T-helper 2 cell treated with Interferon-gamma antibody and Interleukin-4, amounts not matched to agents 5 μg/mL and 100 μg/mL, for 36 hours (primary cell): ENCODE data around the gene GINS1.
"Not testable (repeated sequence)": the region's sequence is repeated elsewhere in the genome, so short reads cannot be mapped to it uniquely, and the experiment has no call there.

Experiments used
- DNase-seq: peaks from one replicate; pipeline ENCODE4 v3.0.0; 2021; ENCODE audit warnings: low spot score
- H3K27ac Mint-ChIP-seq: one replicate; pipeline ENCODE4 v1.8.0; 2021; ENCODE audit warnings: mild to moderate bottlenecking, mixed read lengths
- H3K27me3 Mint-ChIP-seq: one replicate; pipeline ENCODE4 v1.8.0; 2021; ENCODE audit warnings: low read depth, mixed read lengths
- H3K36me3 Mint-ChIP-seq: one replicate; pipeline ENCODE4 v1.8.0; 2021; ENCODE audit warnings: low read depth, mixed read lengths
- H3K4me1 Mint-ChIP-seq: one replicate; pipeline ENCODE4 v1.8.0; 2021; ENCODE audit warnings: low read depth, mixed read lengths
- H3K4me3 Mint-ChIP-seq: one replicate; pipeline ENCODE4 v1.8.0; 2022; ENCODE audit warnings: mild to moderate bottlenecking, moderate library complexity, mixed read lengths
- H3K9me3 Mint-ChIP-seq: one replicate; pipeline ENCODE4 v1.8.0; 2021; ENCODE audit warnings: mixed read lengths

Gene GINS1

GRCh38 chr20:25468126-25469075 lies 60.9 kb downstream of the GINS1 start:
- Mint-ChIP-seq H3K4me3 (no peak overlapping the region), H3K9me3 (no peaks in the 10 kb centered on the region)

DNA sequence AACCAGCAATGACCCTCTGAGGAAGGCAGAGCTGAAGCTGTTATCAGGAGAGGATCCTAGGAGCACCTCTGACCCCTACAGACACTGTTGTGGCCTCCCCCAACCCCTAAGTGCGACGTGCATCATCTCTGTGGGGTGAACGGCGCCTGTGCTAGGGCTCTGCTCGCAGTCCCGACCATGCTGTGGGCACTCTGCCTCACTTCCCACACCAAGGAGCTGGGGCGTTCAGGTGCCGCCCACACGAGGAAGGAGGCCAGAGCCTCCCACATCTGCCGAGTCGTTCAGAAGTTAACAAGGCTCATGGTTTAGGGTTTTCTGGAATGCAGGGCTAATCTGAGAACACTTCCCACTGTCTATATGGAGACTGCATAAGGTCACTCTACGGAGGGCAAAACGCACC lies 62.1 kb downstream of the GINS1 start:
- H3K4me1 Mint-ChIP-seq, result peaks cover 7% of the 10 kb centered on the region
- DNase-seq, result no peak
- no peak overlapping the region for H3K27ac Mint-ChIP-seq
- no peaks in the 10 kb centered on the region for H3K36me3 Mint-ChIP-seq
- H3K9me3 Mint-ChIP-seq, result no peaks in the 10 kb centered on the region
- H3K4me3 Mint-ChIP-seq, result no peak overlapping the region
- no peaks in the 10 kb centered on the region for H3K27me3 Mint-ChIP-seq

More at GRCh38 chr20:25468126-25469075, 60.9 kb downstream of the GINS1 start:
- no peak overlapping the region for H3K27ac Mint-ChIP-seq
- no peaks in the 10 kb centered on the region for H3K27me3 Mint-ChIP-seq
- H3K4me1 Mint-ChIP-seq, result peaks cover 7% of the 10 kb centered on the region
- H3K36me3 Mint-ChIP-seq, result no peaks in the 10 kb centered on the region
- DNase-seq, result no peak

DNA sequence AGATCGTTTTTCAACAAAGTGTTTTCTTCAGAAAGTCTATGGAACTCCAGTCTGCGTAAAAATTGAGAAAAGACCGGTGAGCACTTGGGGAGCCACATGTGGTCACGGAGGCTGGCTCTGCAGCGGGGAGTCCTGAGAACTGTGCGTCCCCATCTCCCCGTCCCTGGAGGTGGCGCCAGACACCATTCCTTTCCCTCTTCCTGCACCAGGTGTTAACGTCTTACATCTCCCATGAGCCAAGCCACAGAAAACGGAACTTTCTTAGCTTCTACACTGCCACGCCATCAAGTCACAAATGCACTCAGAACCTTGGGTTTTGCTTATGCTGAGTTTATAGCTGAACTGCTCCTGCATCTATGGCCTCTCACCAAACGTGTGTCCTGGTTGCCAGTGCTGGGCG lies 62.6 kb downstream of the GINS1 start:
- DNase-seq, result peak; percentile 11
- Mint-ChIP-seq H3K4me1 (peaks cover 7% of the 10 kb centered on the region), H3K27ac (no peak overlapping the region), H3K27me3 (no peaks in the 10 kb centered on the region), H3K4me3 (no peak overlapping the region), H3K9me3 (no peaks in the 10 kb centered on the region), H3K36me3 (no peaks in the 10 kb centered on the region)

- peaks cover 7% of the 10 kb centered on the region for H3K4me1 Mint-ChIP-seq
- H3K9me3 Mint-ChIP-seq, result no peaks in the 10 kb centered on the region
- no peak overlapping the region for H3K4me3 Mint-ChIP-seq
- no peak overlapping the region for H3K27ac Mint-ChIP-seq
- no peaks in the 10 kb centered on the region for H3K36me3 Mint-ChIP-seq
- no peaks in the 10 kb centered on the region for H3K27me3 Mint-ChIP-seq
- no peak for DNase-seq
Observed at GRCh38 chr20:25471020-25471419, 63.5 kb downstream of the GINS1 start.

- H3K4me3 Mint-ChIP-seq, result not testable (repeated sequence)
Observed at GRCh38 chr20:25473297-25473696, 65.8 kb downstream of the GINS1 start.

GRCh38 chr20:25476106-25477013 lies 68.9 kb downstream of the GINS1 start:
- DNase-seq, result no peak
- H3K4me1 Mint-ChIP-seq, result no peaks in the 10 kb centered on the region
- no peak overlapping the region for H3K4me3 Mint-ChIP-seq
- no peaks in the 10 kb centered on the region for H3K27me3 Mint-ChIP-seq
- H3K36me3 Mint-ChIP-seq, result no peaks in the 10 kb centered on the region
- no peak overlapping the region for H3K27ac Mint-ChIP-seq
- no peaks in the 10 kb centered on the region for H3K9me3 Mint-ChIP-seq

More at GRCh38 chr20:25473297-25473696, 65.8 kb downstream of the GINS1 start:
- H3K4me1 Mint-ChIP-seq, DNase-seq, H3K27ac Mint-ChIP-seq, H3K27me3 Mint-ChIP-seq, H3K9me3 Mint-ChIP-seq, H3K36me3 Mint-ChIP-seq: not testable (repeated sequence)

GRCh38 chr20:25477014-25477882 lies 69.8 kb downstream of the GINS1 start:
- no peak for DNase-seq
- Mint-ChIP-seq H3K27me3 (no peaks in the 10 kb centered on the region), H3K27ac (no peak overlapping the region), H3K4me3 (no peak overlapping the region), H3K36me3 (no peaks in the 10 kb centered on the region), H3K9me3 (no peaks in the 10 kb centered on the region), H3K4me1 (no peaks in the 10 kb centered on the region)

DNA sequence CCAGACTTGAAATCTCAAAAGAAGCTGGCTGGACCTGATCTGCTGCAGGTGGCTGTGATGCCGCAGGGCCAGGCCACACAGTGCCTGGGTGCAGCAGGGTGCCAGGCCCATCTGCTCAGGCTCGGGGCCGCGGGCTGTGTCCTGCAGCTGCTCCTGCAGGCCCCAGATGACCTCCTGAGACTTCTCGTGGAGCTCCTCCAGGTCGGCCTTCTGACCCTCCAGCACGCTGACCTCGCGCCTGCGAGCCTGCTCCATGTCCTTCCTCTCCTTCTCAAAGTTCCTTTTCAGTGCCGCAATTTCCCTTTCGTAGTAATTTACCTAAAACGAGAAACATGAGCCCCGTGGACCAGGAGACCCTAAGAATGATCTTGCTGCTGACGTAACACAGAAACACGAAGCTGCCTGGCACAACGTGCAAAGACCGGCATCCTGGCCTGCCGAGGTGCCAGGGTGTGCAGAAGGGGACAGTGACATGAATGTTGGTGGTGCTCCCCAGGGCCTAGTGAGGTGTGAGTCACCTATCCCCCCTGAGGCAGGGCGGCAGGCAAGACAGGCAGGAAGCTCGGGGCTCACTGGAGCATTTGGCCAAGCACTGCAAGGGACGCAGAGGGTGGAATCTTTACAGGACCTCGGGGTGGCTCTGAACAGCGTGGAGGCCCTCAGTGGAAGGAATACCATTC lies 71.6 kb downstream of the GINS1 start:
- no peak overlapping the region for H3K4me3 Mint-ChIP-seq
- no peaks in the 10 kb centered on the region for H3K4me1 Mint-ChIP-seq
- H3K9me3 Mint-ChIP-seq, result no peaks in the 10 kb centered on the region
- no peak for DNase-seq
- H3K27ac Mint-ChIP-seq, result no peak overlapping the region
- H3K27me3 Mint-ChIP-seq, result no peaks in the 10 kb centered on the region
- H3K36me3 Mint-ChIP-seq, result no peaks in the 10 kb centered on the region

DNA sequence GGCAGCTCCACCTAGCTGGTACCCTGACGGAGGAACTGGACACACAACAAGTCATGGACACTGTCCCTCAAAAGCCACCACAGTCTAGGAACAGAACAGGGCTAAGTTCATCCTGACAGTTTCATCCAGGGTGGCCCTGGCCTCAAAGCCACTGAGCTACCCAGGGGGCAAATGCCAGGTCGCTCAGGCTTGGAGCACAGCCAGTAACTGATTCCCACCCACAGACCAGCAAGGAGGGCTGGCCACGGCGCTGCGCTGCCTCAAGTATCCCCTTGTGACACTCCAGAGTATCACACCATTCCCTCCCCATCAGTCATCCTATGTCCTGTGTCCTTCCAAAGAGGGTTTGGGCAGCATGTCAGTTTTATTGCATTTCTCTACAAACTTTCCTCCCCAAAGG lies 72.2 kb downstream of the GINS1 start:
- no peak for DNase-seq
- Mint-ChIP-seq H3K4me3 (no peak overlapping the region), H3K27me3 (no peaks in the 10 kb centered on the region), H3K4me1 (peaks cover 2% of the 10 kb centered on the region), H3K36me3 (no peaks in the 10 kb centered on the region), H3K9me3 (no peaks in the 10 kb centered on the region), H3K27ac (no peak overlapping the region)

DNA sequence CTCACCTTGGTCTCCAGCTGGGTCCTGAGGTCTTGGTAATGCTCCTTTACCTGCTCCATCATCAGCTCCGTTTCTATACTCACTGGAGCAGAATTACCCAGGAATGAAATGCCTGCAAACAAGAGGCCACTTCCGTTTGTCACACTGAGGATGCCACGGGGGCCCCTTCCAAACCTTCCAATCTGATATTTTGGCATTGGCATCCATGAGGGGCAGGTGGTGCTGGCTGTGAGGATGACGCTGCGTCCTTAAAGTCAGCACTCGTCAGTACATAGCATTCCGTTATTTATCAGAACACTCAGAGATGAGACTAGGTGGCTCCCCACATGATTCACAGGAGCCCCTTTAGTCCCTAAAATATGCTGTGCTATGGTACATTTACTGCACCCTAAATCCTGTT lies 72.7 kb downstream of the GINS1 start:
- Mint-ChIP-seq H3K4me1 (peaks cover 7% of the 10 kb centered on the region), H3K4me3 (no peak overlapping the region), H3K9me3 (no peaks in the 10 kb centered on the region), H3K27me3 (no peaks in the 10 kb centered on the region), H3K27ac (no peak overlapping the region), H3K36me3 (no peaks in the 10 kb centered on the region)
- DNase-seq, result no peak

- H3K27ac Mint-ChIP-seq, result no peak overlapping the region
- H3K4me3 Mint-ChIP-seq, result no peak overlapping the region
- no peak for DNase-seq
- H3K36me3 Mint-ChIP-seq, result no peaks in the 10 kb centered on the region
- H3K4me1 Mint-ChIP-seq, result peaks cover 9% of the 10 kb centered on the region
- no peaks in the 10 kb centered on the region for H3K27me3 Mint-ChIP-seq
- H3K9me3 Mint-ChIP-seq, result no peaks in the 10 kb centered on the region
Observed at GRCh38 chr20:25480797-25481196, 73.3 kb downstream of the GINS1 start.

DNA sequence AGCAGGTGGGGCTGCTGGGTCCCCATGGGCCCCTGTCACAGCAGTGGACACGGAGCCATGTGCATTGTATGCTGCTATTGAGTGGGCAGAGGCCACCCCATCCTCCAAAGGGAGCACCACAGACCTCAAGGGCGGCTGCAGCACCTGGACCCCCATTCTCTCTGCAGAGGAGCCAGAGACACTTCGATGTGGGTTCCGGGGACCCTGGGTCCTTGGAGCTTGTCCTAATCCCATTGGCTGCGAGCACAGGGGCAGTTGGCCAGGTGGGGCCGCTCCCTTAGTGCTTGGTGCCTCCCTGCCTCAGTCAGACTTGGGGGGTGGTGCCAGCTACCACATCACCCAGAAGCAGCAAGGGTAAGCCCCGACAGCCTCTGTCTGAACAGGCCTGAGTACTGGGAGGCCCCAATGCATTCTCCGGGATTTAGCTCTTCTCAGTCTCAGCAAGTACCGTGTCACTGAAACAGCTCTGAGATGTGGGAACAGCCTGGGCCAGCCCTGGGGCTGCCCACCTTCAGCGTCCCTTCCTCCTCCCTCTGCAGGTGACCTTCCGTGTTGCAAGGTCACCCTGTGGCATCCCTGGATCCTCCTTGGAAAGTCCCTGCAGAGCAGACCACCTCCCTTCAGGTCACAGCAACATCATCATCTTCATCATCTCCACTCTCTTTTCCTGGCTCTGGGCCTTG lies 73.9 kb downstream of the GINS1 start:
- no peaks in the 10 kb centered on the region for H3K9me3 Mint-ChIP-seq
- H3K4me3 Mint-ChIP-seq, result no peak overlapping the region
- H3K36me3 Mint-ChIP-seq, result no peaks in the 10 kb centered on the region
- no peak overlapping the region for H3K27ac Mint-ChIP-seq
- H3K27me3 Mint-ChIP-seq, result no peaks in the 10 kb centered on the region
- DNase-seq, result no peak
- peaks cover 12% of the 10 kb centered on the region for H3K4me1 Mint-ChIP-seq

GRCh38 chr20:25481918-25482253 lies 74.4 kb downstream of the GINS1 start:
- Mint-ChIP-seq H3K4me1 (peaks cover 14% of the 10 kb centered on the region), H3K27ac (no peak overlapping the region), H3K36me3 (no peaks in the 10 kb centered on the region), H3K4me3 (no peak overlapping the region), H3K27me3 (no peaks in the 10 kb centered on the region), H3K9me3 (no peaks in the 10 kb centered on the region)
- DNase-seq, result no peak
